IMR-90 (cell line): ENCODE measurements around the gene MRPL49. TPM values are rescaled to one million over a fixed set of nuclear protein-coding genes. Genes with fewer than 3 reads are reported as not detected.

ENCODE experiments used
- ATAC-seq: fragments of 200-7000 bp; cut with Tn5 transposase; 2 replicates; pipeline ENCODE4 v1.9.1; 2020; ENCODE audit warnings: low read depth, mild to moderate bottlenecking, moderate library complexity
- BruUV-seq: library from RNA; stranded (reverse); fragments of 400-500 nt; replicated peaks from 2 replicates; lab custom pipeline; 2021; lab: Mats Ljungman, UMichigan
- CTCF ChIA-PET: fragments of 300-600 bp; formaldehyde crosslinking; extraction: SDS; loops from one replicate; lab custom pipeline; 2021; ENCODE audit warnings: antibody characterized with exemption; lab: Yijun Ruan, JAX
- POLR2A ChIA-PET: fragments of 300-600 bp; sonication (Branson Sonifier 250); formaldehyde crosslinking; loops from one replicate; lab custom pipeline; 2022; ENCODE audit warnings: antibody characterized with exemption; ENCODE audit not compliant: unreplicated experiment; lab: Charles Lee
- DNase-seq: peaks from one replicate; pipeline ENCODE4 v3.0.0; 2013
- H2AFZ ChIP-seq: replicated peaks from 2 replicates; pipeline ENCODE3; 2013; ENCODE audit warnings: low read length, mild to moderate bottlenecking; ENCODE audit not compliant: poor library complexity
- H2AK5ac ChIP-seq: 2 replicates; pipeline ENCODE4 v1.6.1; 2013; ENCODE audit warnings: low read depth, low read length, inconsistent platforms
- H2AK9ac ChIP-seq: replicated peaks from 2 replicates; pipeline ENCODE3; 2013; ENCODE audit warnings: mild to moderate bottlenecking, low read depth, low read length, moderate library complexity; ENCODE audit not compliant: poor library complexity
- H2BK120ac ChIP-seq: 2 replicates; pipeline ENCODE4 v1.6.1; 2013; ENCODE audit warnings: low read depth, low read length, inconsistent platforms
- H2BK15ac ChIP-seq: 3 replicates; pipeline ENCODE4 v1.6.1; 2013; ENCODE audit warnings: low read depth, low read length, inconsistent platforms
- H2BK20ac ChIP-seq: 2 replicates; pipeline ENCODE4 v1.6.1; 2013; ENCODE audit warnings: low read depth, mild to moderate bottlenecking, inconsistent platforms, low read length, moderate library complexity
- H2BK5ac ChIP-seq: 2 replicates; pipeline ENCODE4 v1.6.1; 2013; ENCODE audit warnings: mild to moderate bottlenecking, low read depth, low read length, inconsistent platforms; ENCODE audit not compliant: poor library complexity, severe bottlenecking
- H3K14ac ChIP-seq: replicated peaks from 2 replicates; pipeline ENCODE4 v1.6.1; 2013; ENCODE audit warnings: low read depth, low read length, inconsistent platforms
- H3K18ac ChIP-seq: 2 replicates; pipeline ENCODE4 v1.6.1; 2013; ENCODE audit warnings: low read depth, low read length, control low read depth
- H3K23ac ChIP-seq: 2 replicates; pipeline ENCODE4 v1.6.1; 2013; ENCODE audit warnings: low read depth, low read length, inconsistent platforms
- H3K27ac ChIP-seq: 2 replicates; pipeline ENCODE4 v1.5.1; 2013; ENCODE audit warnings: mild to moderate bottlenecking, control low read depth, low read length; ENCODE audit not compliant: insufficient read depth
- H3K27me3 ChIP-seq: 2 replicates; pipeline ENCODE4 v1.6.1; 2013; ENCODE audit warnings: low read length; ENCODE audit not compliant: control insufficient read depth, insufficient read depth
- H3K36me3 ChIP-seq: 2 replicates; pipeline ENCODE4 v1.6.1; 2013; ENCODE audit warnings: low read length, mixed read lengths; ENCODE audit not compliant: control insufficient read depth, insufficient read depth
- H3K4ac ChIP-seq: 2 replicates; pipeline ENCODE4 v1.6.1; 2013; ENCODE audit warnings: low read depth, low read length, inconsistent platforms
- H3K4me1 ChIP-seq: 2 replicates; pipeline ENCODE4 v1.6.1; 2013; ENCODE audit warnings: low read length, mixed read lengths; ENCODE audit not compliant: control insufficient read depth, insufficient read depth
- H3K4me2 ChIP-seq: 2 replicates; pipeline ENCODE4 v1.6.1; 2013; ENCODE audit warnings: low read depth, mild to moderate bottlenecking, control low read depth, low read length, moderate library complexity
- H3K4me3 ChIP-seq: 2 replicates; pipeline ENCODE4 v1.5.1; 2013; ENCODE audit warnings: low read depth, mild to moderate bottlenecking, control low read depth, low read length, moderate library complexity; ENCODE audit not compliant: insufficient read depth
- H3K56ac ChIP-seq: 2 replicates; pipeline ENCODE4 v1.6.1; 2013; ENCODE audit warnings: low read length, inconsistent platforms; ENCODE audit not compliant: insufficient read depth; ENCODE audit errors: extremely low read depth
- H3K79me1 ChIP-seq, 2 experiments: 2 replicates each; pipeline ENCODE4 v1.6.1; 2013; ENCODE audit warnings: low read length in 2 of 2, inconsistent platforms in 1 of 2, low read depth in 1 of 2
- H3K9ac ChIP-seq: 2 replicates; pipeline ENCODE4 v1.6.1; 2013; ENCODE audit warnings: low read depth, low read length, control low read depth
- H3K9me1 ChIP-seq: 2 replicates; pipeline ENCODE4 v1.6.1; 2013; ENCODE audit warnings: low read length, inconsistent platforms; ENCODE audit not compliant: insufficient read depth
- H3K9me3 ChIP-seq: 2 replicates; pipeline ENCODE4 v1.6.1; 2013; ENCODE audit warnings: low read length; ENCODE audit not compliant: control insufficient read depth, insufficient read depth
- H4K20me1 ChIP-seq: 2 replicates; pipeline ENCODE4 v1.6.1; 2013; ENCODE audit warnings: low read length, inconsistent platforms; ENCODE audit not compliant: insufficient read depth
- H4K5ac ChIP-seq: 2 replicates; pipeline ENCODE4 v1.6.1; 2013; ENCODE audit warnings: mild to moderate bottlenecking, low read depth, low read length, control low read depth
- H4K8ac ChIP-seq, 2 experiments: 2 replicates each; pipeline ENCODE4 v1.6.1; 2013; ENCODE audit warnings: low read depth in 2 of 2, low read length in 2 of 2, control low read depth in 1 of 2, inconsistent platforms in 1 of 2
- H4K91ac ChIP-seq: 2 replicates; pipeline ENCODE4 v1.6.1; 2013; ENCODE audit warnings: low read depth, low read length, inconsistent platforms; ENCODE audit not compliant: insufficient read depth
- BHLHE40 ChIP-seq: fragments of 150-350 bp; IDR thresholded peaks from 2 replicates; pipeline ENCODE4 v1.6.1; 2016; ENCODE audit warnings: mild to moderate bottlenecking, low read depth, low read length
- MAFK ChIP-seq: IDR thresholded peaks from 2 replicates; pipeline ENCODE4 v1.6.1; 2012; ENCODE audit warnings: low read depth, low read length, improper control_type of control experiment
- MAZ ChIP-seq: IDR thresholded peaks from 2 replicates; pipeline ENCODE4 v1.6.1; 2012; ENCODE audit warnings: low read depth, mild to moderate bottlenecking, low read length, improper control_type of control experiment, moderate library complexity, borderline replicate concordance
- POLR2A ChIP-seq: IDR thresholded peaks from 2 replicates; pipeline ENCODE4 v1.6.1; 2012; ENCODE audit warnings: mild to moderate bottlenecking, low read depth, low read length
- RCOR1 ChIP-seq: IDR thresholded peaks from 2 replicates; pipeline ENCODE4 v1.6.1; 2012; ENCODE audit warnings: mild to moderate bottlenecking, low read length, improper control_type of control experiment; ENCODE audit not compliant: insufficient replicate concordance
- SMC3 ChIP-seq: fragments of 150-350 bp; IDR thresholded peaks from 2 replicates; pipeline ENCODE4 v1.6.1; 2016; ENCODE audit warnings: low read depth, mild to moderate bottlenecking, antibody characterized with exemption, low read length, moderate library complexity
- WGBS, 2 experiments: methylation state at CpG; one replicate each; pipeline versions ENCODE4 v1.1.5 to v1.1.7; 2013; ENCODE audit warnings: missing lambda C conversion rate in 2 of 2; ENCODE audit not compliant: insufficient read length in 1 of 2; ENCODE audit errors: extremely low coverage in 2 of 2; 5-methylcytosine and 5-hydroxymethylcytosine counted together
- dilution Hi-C: fragments of 300-500 bp; cut with HindIII; formaldehyde crosslinking; loops from one replicate; pipeline ENCODE4 v1.14.3; 2018; ENCODE audit warnings: low sequenced_read_pairs; ENCODE audit not compliant: unreplicated experiment
- in situ Hi-C: fragments of 300-500 bp; cut with MboI; formaldehyde crosslinking; loops from 3 replicates; pipeline ENCODE4 v1.14.3; 2019; ENCODE audit warnings: low sequenced_read_pairs, inconsistent platforms, mixed read lengths
- intact Hi-C: fragments of 100-400 bp; cut with micrococcal nuclease; formaldehyde crosslinking; loops from 2 replicates; pipeline ENCODE4 v1.10.0; 2022
- polyA plus RNA-seq, 3 experiments: library from polyadenylated mRNA; depleted of rRNA; stranded (reverse); fragments of >200 nt; gene quantifications; 2 replicates each; pipeline ENCODE4 v1.2.3, GENCODE V29; 2012; ENCODE audit warnings: low replicate concordance in 1 of 3
- total RNA-seq: library from RNA; depleted of rRNA; stranded (reverse); fragments of >200 nt; gene quantifications from 2 replicates; pipeline ENCODE4 v1.2.3, GENCODE V29; 2012
- TF ChIP-seq, protein P1 (sequence below): fragments of 150-350 bp; IDR thresholded peaks from 2 replicates; pipeline ENCODE4 v1.6.1; 2017; ENCODE audit warnings: mild to moderate bottlenecking, antibody characterized with exemption, low read length, low read depth
- TF ChIP-seq, protein P2 (sequence below): fragments of 150-350 bp; IDR thresholded peaks from 2 replicates; pipeline ENCODE4 v1.6.1; 2016; ENCODE audit warnings: low read depth, mild to moderate bottlenecking, low read length, moderate library complexity, borderline replicate concordance

MRPL49 gene
- total and polyA plus RNA-seq, 2 of the 4 experiments (the other 2 are of a cell fraction) = 55.2 to 56.8 TPM

GRCh38 chr11:65163684-65164083, 41.6 kb downstream of the MRPL49 start:
- no peak overlapping the region for H2AFZ ChIP-seq
- ATAC-seq (no peak), DNase-seq (no peak)
- ChIA-PET CTCF (no interaction called here), POLR2A (no interaction called here)
- H4K91ac ChIP-seq = no peak overlapping the region
- WGBS, 2 experiments = no CpG with 5 or more reads among the region's 2 CpGs
- no peak overlapping the region for H4K5ac ChIP-seq
- H4K8ac ChIP-seq = no peak overlapping the region
- H3K27me3 ChIP-seq = 0 out of 2 replicates have a peak, but pooled peaks cover 2% of the 10 kb centered on the region
- H3K9me3 ChIP-seq = no peaks in the 10 kb centered on the region
- H2AK9ac ChIP-seq = no peak overlapping the region
- no TSS peak for BruUV-seq
- no peak overlapping the region for H2BK15ac ChIP-seq
- no peak overlapping the region for H3K9ac ChIP-seq
- no peak overlapping the region for H3K56ac ChIP-seq
- no peak overlapping the region for H2BK20ac ChIP-seq
- H2BK120ac ChIP-seq = no peak overlapping the region
- no peak overlapping the region for H3K4me2 ChIP-seq
- no peak overlapping the region for H3K4ac ChIP-seq
- no peaks in the 10 kb centered on the region for H4K20me1 ChIP-seq
- H3K18ac ChIP-seq = no peak overlapping the region
- H3K23ac ChIP-seq = no peak overlapping the region
- no peak overlapping the region for H3K27ac ChIP-seq
- H2AK5ac ChIP-seq = no peak overlapping the region
- intact Hi-C loops (no loop called here), in situ Hi-C loops (no loop called here), dilution Hi-C loops (no loop called here)
- 0 out of 2 replicates have a peak, but pooled peaks cover 4% of the 10 kb centered on the region for H3K9me1 ChIP-seq
- peaks cover 5% of the 10 kb centered on the region; the same call in 1 of the 2 replicates for H3K4me1 ChIP-seq
- H2BK5ac ChIP-seq = no peak overlapping the region
- H3K4me3 ChIP-seq = no peak overlapping the region
- no peaks in the 10 kb centered on the region for H3K36me3 ChIP-seq
- no peaks in the 10 kb centered on the region for H3K79me1 ChIP-seq
- no peak for TF ChIP-seq BHLHE40
- no peak for TF ChIP-seq MAZ
- no peak for TF ChIP-seq POLR2A
- TF ChIP-seq SMC3 = no peak
- TF ChIP-seq MAFK = no peak
- no peak for TF ChIP-seq RCOR1
- TF ChIP-seq, protein P1, sequence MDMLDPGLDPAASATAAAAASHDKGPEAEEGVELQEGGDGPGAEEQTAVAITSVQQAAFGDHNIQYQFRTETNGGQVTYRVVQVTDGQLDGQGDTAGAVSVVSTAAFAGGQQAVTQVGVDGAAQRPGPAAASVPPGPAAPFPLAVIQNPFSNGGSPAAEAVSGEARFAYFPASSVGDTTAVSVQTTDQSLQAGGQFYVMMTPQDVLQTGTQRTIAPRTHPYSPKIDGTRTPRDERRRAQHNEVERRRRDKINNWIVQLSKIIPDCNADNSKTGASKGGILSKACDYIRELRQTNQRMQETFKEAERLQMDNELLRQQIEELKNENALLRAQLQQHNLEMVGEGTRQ = no peak
- TF ChIP-seq, protein P2, sequence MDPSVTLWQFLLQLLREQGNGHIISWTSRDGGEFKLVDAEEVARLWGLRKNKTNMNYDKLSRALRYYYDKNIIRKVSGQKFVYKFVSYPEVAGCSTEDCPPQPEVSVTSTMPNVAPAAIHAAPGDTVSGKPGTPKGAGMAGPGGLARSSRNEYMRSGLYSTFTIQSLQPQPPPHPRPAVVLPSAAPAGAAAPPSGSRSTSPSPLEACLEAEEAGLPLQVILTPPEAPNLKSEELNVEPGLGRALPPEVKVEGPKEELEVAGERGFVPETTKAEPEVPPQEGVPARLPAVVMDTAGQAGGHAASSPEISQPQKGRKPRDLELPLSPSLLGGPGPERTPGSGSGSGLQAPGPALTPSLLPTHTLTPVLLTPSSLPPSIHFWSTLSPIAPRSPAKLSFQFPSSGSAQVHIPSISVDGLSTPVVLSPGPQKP = no peak
- H3K14ac ChIP-seq = no peak overlapping the region
